ENCODE data around the gene IGF2BP2. TPM values are rescaled to one million over a fixed set of nuclear protein-coding genes. Genes with fewer than 3 reads are reported as not detected.

IGF2BP2 gene
- total and polyA plus RNA-seq, 9 of the 15 experiments (the other 6 are each of a cell fraction or from before 2014, with no cell fraction given): 3.2 to 59.6 (median 30.5) TPM

- TF ChIP-seq DPF2 (IDR thresholded peaks at IDR 0.05) (no peak), GATAD2A (IDR thresholded peaks at IDR 0.05) (peak; percentile 51; the same call in 1 of the 2 replicates), MYC (IDR thresholded peaks at IDR 0.05; ENCODE audit: low read depth, low read length) (no peak), MYC (CRISPR knock-in tag; IDR thresholded peaks at IDR 0.05; ENCODE audit: borderline replicate concordance, low read depth) (peak; percentile 43; the same call in 1 of the 2 replicates), THRAP3 (IDR thresholded peaks at IDR 0.05; ENCODE audit: borderline replicate concordance) (no peak), NR2F6 (CRISPR knock-in tag; IDR thresholded peaks at IDR 0.05) (no peak), ZNF592 (IDR thresholded peaks at IDR 0.05) (peak; percentile 75), SUPT5H (IDR thresholded peaks at IDR 0.05) (no peak), RFX5 (IDR thresholded peaks at IDR 0.05; ENCODE audit: low read depth, low read length) (no peak), SMC3 (conservative IDR thresholded peaks at IDR 0.05; ENCODE audit: insufficient read depth, low read depth, low read length) (no peak), POLR3G (IDR thresholded peaks at IDR 0.05; ENCODE audit: extremely low read depth, insufficient read length, insufficient replicate concordance) (no peak), ZBED1 (IDR thresholded peaks at IDR 0.05) (no peak), HMG20B (CRISPR knock-in tag; IDR thresholded peaks at IDR 0.05) (no peak), POLR2H (tag; IDR thresholded peaks at IDR 0.05; ENCODE audit: low read depth) (no peak), ZNF24 (IDR thresholded peaks at IDR 0.05) (no peak), HDGF (IDR thresholded peaks at IDR 0.05) (no peak)
Measured at GRCh38 chr3:185825639-185826481, 1.0 kb upstream of the IGF2BP2 start (continued).
